ENCODE measurements around the gene HHIP. TPM values are rescaled to one million over a fixed set of nuclear protein-coding genes. Genes with fewer than 3 reads are reported as not detected.

The HHIP gene
- total and polyA plus RNA-seq, 2 of the 13 experiments (the other 11 are each of a cell fraction or from before 2014, with no cell fraction given): not detected

DNA sequence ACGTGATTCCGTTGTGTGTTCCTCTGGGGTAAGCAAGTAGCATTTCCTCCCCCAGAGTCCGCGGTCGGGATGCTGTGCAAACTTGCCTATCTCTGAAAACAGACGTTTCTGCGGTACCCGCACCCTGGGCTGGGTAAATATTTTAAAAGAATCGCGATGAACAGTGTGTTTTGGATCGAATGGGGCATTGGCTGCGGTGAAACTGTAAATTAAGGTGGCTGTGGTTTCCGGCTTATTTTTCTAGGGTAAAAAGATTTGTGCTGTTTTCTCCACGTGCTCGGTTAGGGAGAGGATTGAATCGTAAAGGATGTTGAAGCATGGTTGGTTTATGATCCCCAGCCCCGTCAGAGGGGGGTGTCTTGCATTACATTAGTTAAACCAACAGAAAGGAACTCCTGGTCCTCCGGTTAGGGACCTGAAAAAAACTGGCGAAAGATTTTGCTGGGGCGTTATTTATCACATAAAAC, 1.2 kb downstream of the HHIP start:
- CTCF ChIA-PET (ENCODE audit: low intra/inter-chr PET ratio, low total read pairs): no interaction called here
- Histone ChIP-seq H3K4me1 (ENCODE audit: insufficient read depth, low read length) (no peaks in the 10 kb centered on the region), H3K4me2 (ENCODE audit: low read depth, low read length) (no peak overlapping the region), H3K27me3 (ENCODE audit: control insufficient read depth in 1 of 2, insufficient read depth in 2 of 2, low read length in 2 of 2) (peaks cover 1 to 31% of the 10 kb centered on the region in 2 experiments), H4K20me1 (ENCODE audit: insufficient read depth, low read length) (no peaks in the 10 kb centered on the region), H3K9ac (ENCODE audit: insufficient read depth, low read depth, low read length) (no peak overlapping the region), H3K27ac (ENCODE audit: extremely low read length, insufficient read depth, low read length) (no peak overlapping the region), H3K9me3 (ENCODE audit: low read length) (no peaks in the 10 kb centered on the region), H3K4me3 (replicated peaks in 1 of 3; ENCODE audit: insufficient read depth in 1 of 3, low read depth in 2 of 3, low read length in 3 of 3) (no peak overlapping the region), H3K79me2 (ENCODE audit: insufficient read depth, low read length) (no peaks in the 10 kb centered on the region), H2AFZ (ENCODE audit: low read length) (no peak overlapping the region), H3K36me3 (replicated peaks in 1 of 2; ENCODE audit: control insufficient read depth in 1 of 2, insufficient read depth in 2 of 2, low read length in 2 of 2) (no peaks in the 10 kb centered on the region)
- FAIRE-seq (no peak), ATAC-seq (no peak), DNase-seq (ENCODE audit: low spot score) (no peak)
- WGBS (ENCODE audit: low lambda C conversion rate): 18% methylated on average over 20 of the region's 20 CpGs
- POLR2A ChIA-PET: no interaction called here
- in situ Hi-C loops (cut with HindIII; ENCODE audit: extremely low pct_ligation_motif_present, low pct_unique_long_range_greater_than_20kb): no loop called here
- intact Hi-C loops (cut with micrococcal nuclease; ENCODE audit: unreplicated experiment): no loop called here
- no TSS peak for BruUV-seq (replicated peaks)
- TF ChIP-seq, protein P1, sequence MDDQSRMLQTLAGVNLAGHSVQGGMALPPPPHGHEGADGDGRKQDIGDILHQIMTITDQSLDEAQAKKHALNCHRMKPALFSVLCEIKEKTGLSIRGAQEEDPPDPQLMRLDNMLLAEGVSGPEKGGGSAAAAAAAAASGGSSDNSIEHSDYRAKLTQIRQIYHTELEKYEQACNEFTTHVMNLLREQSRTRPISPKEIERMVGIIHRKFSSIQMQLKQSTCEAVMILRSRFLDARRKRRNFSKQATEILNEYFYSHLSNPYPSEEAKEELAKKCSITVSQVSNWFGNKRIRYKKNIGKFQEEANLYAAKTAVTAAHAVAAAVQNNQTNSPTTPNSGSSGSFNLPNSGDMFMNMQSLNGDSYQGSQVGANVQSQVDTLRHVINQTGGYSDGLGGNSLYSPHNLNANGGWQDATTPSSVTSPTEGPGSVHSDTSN (CRISPR knock-in tag; IDR thresholded peaks at IDR 0.05; ENCODE audit: borderline replicate concordance): no peak
- TF ChIP-seq POLR2AphosphoS5 (IDR thresholded peaks at IDR 0.05; ENCODE audit: low read depth, low read length): no peak
- TF ChIP-seq, protein P2, sequence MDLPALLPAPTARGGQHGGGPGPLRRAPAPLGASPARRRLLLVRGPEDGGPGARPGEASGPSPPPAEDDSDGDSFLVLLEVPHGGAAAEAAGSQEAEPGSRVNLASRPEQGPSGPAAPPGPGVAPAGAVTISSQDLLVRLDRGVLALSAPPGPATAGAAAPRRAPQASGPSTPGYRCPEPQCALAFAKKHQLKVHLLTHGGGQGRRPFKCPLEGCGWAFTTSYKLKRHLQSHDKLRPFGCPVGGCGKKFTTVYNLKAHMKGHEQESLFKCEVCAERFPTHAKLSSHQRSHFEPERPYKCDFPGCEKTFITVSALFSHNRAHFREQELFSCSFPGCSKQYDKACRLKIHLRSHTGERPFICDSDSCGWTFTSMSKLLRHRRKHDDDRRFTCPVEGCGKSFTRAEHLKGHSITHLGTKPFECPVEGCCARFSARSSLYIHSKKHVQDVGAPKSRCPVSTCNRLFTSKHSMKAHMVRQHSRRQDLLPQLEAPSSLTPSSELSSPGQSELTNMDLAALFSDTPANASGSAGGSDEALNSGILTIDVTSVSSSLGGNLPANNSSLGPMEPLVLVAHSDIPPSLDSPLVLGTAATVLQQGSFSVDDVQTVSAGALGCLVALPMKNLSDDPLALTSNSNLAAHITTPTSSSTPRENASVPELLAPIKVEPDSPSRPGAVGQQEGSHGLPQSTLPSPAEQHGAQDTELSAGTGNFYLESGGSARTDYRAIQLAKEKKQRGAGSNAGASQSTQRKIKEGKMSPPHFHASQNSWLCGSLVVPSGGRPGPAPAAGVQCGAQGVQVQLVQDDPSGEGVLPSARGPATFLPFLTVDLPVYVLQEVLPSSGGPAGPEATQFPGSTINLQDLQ (CRISPR knock-in tag; IDR thresholded peaks at IDR 0.05): no peak
- no peak for TF ChIP-seq ZNF792 (CRISPR knock-in tag; IDR thresholded peaks at IDR 0.05)
- TF ChIP-seq PCBP2 (optimal IDR thresholded peaks at IDR 0.05; ENCODE audit: low read depth, low read length, poor library complexity, severe bottlenecking): no peak
- no peak for TF ChIP-seq ZNF775 (CRISPR knock-in tag; IDR thresholded peaks at IDR 0.05; ENCODE audit: borderline replicate concordance)
- no peak for TF ChIP-seq SIN3A (IDR thresholded peaks at IDR 0.05; ENCODE audit: borderline replicate concordance, low read depth, low read length)
- TF ChIP-seq THAP11 (CRISPR knock-in tag; IDR thresholded peaks at IDR 0.05): no peak
- no peak for TF ChIP-seq ZNF33A (CRISPR knock-in tag; IDR thresholded peaks at IDR 0.05; ENCODE audit: borderline replicate concordance)
- no peak for TF ChIP-seq KDM2A (CRISPR knock-in tag; IDR thresholded peaks at IDR 0.05; ENCODE audit: borderline replicate concordance, low read depth)

All from HepG2 (cell line).